SK-N-SH (cell line): ENCODE data around the gene PIANP. TPM values are rescaled to one million over a fixed set of nuclear protein-coding genes. Genes with fewer than 3 reads are reported as not detected.

Experiments used
- CTCF ChIA-PET: fragments of 300-600, 350-600 bp; formaldehyde crosslinking; extraction: SDS; loops from one replicate; lab custom pipeline; 2021; lab: Yijun Ruan, JAX
- POLR2A ChIA-PET: fragments of 350-600 bp; sonication (Branson Sonifier 250); formaldehyde crosslinking; extraction: SDS; loops from one replicate; lab custom pipeline; 2020; ENCODE audit warnings: antibody characterized with exemption, inconsistent platforms; lab: Yijun Ruan, JAX
- DNase-seq: peaks from one replicate; pipeline ENCODE4 v3.0.0; 2012
- H2AFZ ChIP-seq: fragments of 200-600 bp; sonication (generic); 2 replicates; pipeline ENCODE4 v1.8.1; 2016; ENCODE audit warnings: antibody characterized with exemption, mild to moderate bottlenecking, low read depth
- H3F3A ChIP-seq: fragments of 200-600 bp; sonication (generic); replicated peaks from 2 replicates; pipeline ENCODE3; 2016; ENCODE audit warnings: antibody characterized with exemption, mild to moderate bottlenecking; ENCODE audit not compliant: insufficient read depth
- H3K27ac ChIP-seq, 2 experiments: fragments of 200-500 bp in 1 of 2; fragments of 200-600 bp in 1 of 2; sonication (Bioruptor generic) in 1 of 2; sonication (generic), shearing (Covaris generic) in 1 of 2; 2 replicates each; pipeline versions ENCODE4 v1.5.1 to v1.6.1; 2014 to 2016; ENCODE audit warnings: low read depth in 2 of 2, inconsistent platforms in 1 of 2, low read length in 1 of 2, mild to moderate bottlenecking in 1 of 2, mixed read lengths in 1 of 2
- H3K27me3 ChIP-seq: fragments of 200-600 bp; sonication (generic), shearing (Covaris generic); 2 replicates; pipeline ENCODE4 v1.6.1; 2016; ENCODE audit warnings: mixed run types; ENCODE audit not compliant: insufficient read depth
- H3K36me3 ChIP-seq, 2 experiments: fragments of 200-500 bp in 1 of 2; fragments of 200-600 bp in 1 of 2; sonication (Bioruptor generic) in 1 of 2; sonication (generic) in 1 of 2; replicated peaks in 1 of 2; 2 replicates each; pipeline versions ENCODE3 to v1.5.1; 2014 to 2016; ENCODE audit warnings: low read length in 1 of 2, mild to moderate bottlenecking in 1 of 2; ENCODE audit not compliant: insufficient read depth in 2 of 2, control insufficient read depth in 1 of 2
- H3K4me1 ChIP-seq, 2 experiments: fragments of 200-500 bp in 1 of 2; fragments of 200-600 bp in 1 of 2; sonication (Bioruptor generic) in 1 of 2; sonication (generic), shearing (Covaris generic) in 1 of 2; 2 replicates each; pipeline versions ENCODE4 v1.5.1 to v1.6.1; 2014 to 2016; ENCODE audit warnings: low read depth in 1 of 2, low read length in 1 of 2, mixed run types in 1 of 2; ENCODE audit not compliant: insufficient read depth in 2 of 2, control insufficient read depth in 1 of 2
- H3K4me2 ChIP-seq: fragments of 200-600 bp; sonication (generic), shearing (Covaris generic); 2 replicates; pipeline ENCODE4 v1.6.1; 2017; ENCODE audit warnings: mixed run types
- H3K4me3 ChIP-seq, 2 experiments: fragments of 200-500 bp in 1 of 2; fragments of 200-600 bp in 1 of 2; sonication (Bioruptor generic) in 1 of 2; sonication (generic), shearing (Covaris generic) in 1 of 2; 2 replicates each; pipeline versions ENCODE4 v1.5.1 to v1.8.1; 2014 to 2016; ENCODE audit warnings: low read depth in 2 of 2, inconsistent platforms in 1 of 2, low read length in 1 of 2, mild to moderate bottlenecking in 1 of 2, mixed read lengths in 1 of 2, moderate library complexity in 1 of 2
- H3K79me2 ChIP-seq: fragments of 200-600 bp; sonication (generic); 2 replicates; pipeline ENCODE4 v1.8.1; 2017; ENCODE audit warnings: mild to moderate bottlenecking; ENCODE audit not compliant: insufficient read depth
- H3K9ac ChIP-seq: fragments of 200-600 bp; sonication (generic); 2 replicates; pipeline ENCODE4 v1.6.1; 2017; ENCODE audit warnings: mixed run types
- H3K9me2 ChIP-seq: fragments of 200-600 bp; sonication (generic); 2 replicates; pipeline ENCODE4 v1.6.1; 2017; ENCODE audit warnings: mixed run types
- H3K9me3 ChIP-seq: fragments of 200-600 bp; sonication (generic); 2 replicates; pipeline ENCODE4 v1.6.1; 2017; ENCODE audit warnings: mixed run types, mild to moderate bottlenecking, moderate library complexity
- H4K20me1 ChIP-seq: fragments of 200-600 bp; sonication (generic); 2 replicates; pipeline ENCODE4 v1.6.1; 2017; ENCODE audit warnings: mild to moderate bottlenecking, mixed run types; ENCODE audit not compliant: insufficient read depth
- ELF1 ChIP-seq: IDR thresholded peaks from 2 replicates; pipeline ENCODE4 v1.4.0; 2012
- EP300 ChIP-seq, 2 experiments: IDR thresholded peaks; 2 replicates each; pipeline versions ENCODE4 v1.4.0 to v1.6.1; 2012; ENCODE audit warnings: borderline replicate concordance in 1 of 2, low read depth in 1 of 2, low read length in 1 of 2
- FOSL2 ChIP-seq: IDR thresholded peaks from 2 replicates; pipeline ENCODE4 v1.4.0; 2012; ENCODE audit warnings: low read depth, mild to moderate bottlenecking, moderate library complexity, borderline replicate concordance
- FOXM1 ChIP-seq: IDR thresholded peaks from 2 replicates; pipeline ENCODE4 v1.4.0; 2012; ENCODE audit warnings: low read depth, mild to moderate bottlenecking
- GATA2 ChIP-seq: sonication (generic); formaldehyde crosslinking; IDR thresholded peaks from 2 replicates; pipeline ENCODE4 v1.5.0; 2020; ENCODE audit warnings: mild to moderate bottlenecking, missing genetic modification reagents
- MEF2A ChIP-seq: IDR thresholded peaks from 2 replicates; pipeline ENCODE4 v1.4.0; 2012; ENCODE audit warnings: low read depth, borderline replicate concordance
- MXI1 ChIP-seq: IDR thresholded peaks from 2 replicates; pipeline ENCODE4 v1.6.1; 2012; ENCODE audit warnings: mild to moderate bottlenecking, low read depth, low read length, improper control_type of control experiment
- NFIC ChIP-seq: IDR thresholded peaks from 2 replicates; pipeline ENCODE4 v1.4.0; 2012; ENCODE audit warnings: borderline replicate concordance
- NRF1 ChIP-seq: IDR thresholded peaks from 2 replicates; pipeline ENCODE4 v1.6.1; 2012; ENCODE audit warnings: low read depth, mild to moderate bottlenecking, low read length
- RCOR1 ChIP-seq: fragments of 150-350 bp; IDR thresholded peaks from 2 replicates; pipeline ENCODE4 v1.6.1; 2017; ENCODE audit warnings: antibody characterized with exemption, low read length
- SIN3A ChIP-seq: IDR thresholded peaks from 2 replicates; pipeline ENCODE4 v1.6.1; 2012; ENCODE audit warnings: low read depth, mild to moderate bottlenecking, low read length, moderate library complexity, borderline replicate concordance
- SMC3 ChIP-seq: IDR thresholded peaks from 2 replicates; pipeline ENCODE4 v1.6.1; 2012; ENCODE audit warnings: low read depth, low read length, improper control_type of control experiment
- WGBS: methylation state at CpG from one replicate; pipeline ENCODE4 v1.1.6; 2017; ENCODE audit warnings: low lambda C conversion rate; 5-methylcytosine and 5-hydroxymethylcytosine counted together
- polyA plus RNA-seq, 3 experiments: library from polyadenylated mRNA; depleted of rRNA; stranded (reverse); fragments of >200 nt; gene quantifications; 2 replicates each; pipeline ENCODE4 v1.2.3, GENCODE V29; 2012
- TF ChIP-seq, protein P1 (sequence below): IDR thresholded peaks from 2 replicates; pipeline ENCODE4; 2012
- TF ChIP-seq, protein P2 (sequence below): IDR thresholded peaks from 2 replicates; pipeline ENCODE4 v1.4.0; 2012; ENCODE audit warnings: low read depth, borderline replicate concordance
- TF ChIP-seq, protein P3 (sequence below): IDR thresholded peaks from 2 replicates; pipeline ENCODE4 v1.4.0; 2012; ENCODE audit warnings: low read depth, borderline replicate concordance
- TF ChIP-seq, protein P4 (sequence below): fragments of 150-350 bp; IDR thresholded peaks from 2 replicates; pipeline ENCODE4 v1.6.1; 2017; ENCODE audit warnings: antibody characterized with exemption, low read length, low read depth, borderline replicate concordance

The PIANP gene
- polyA plus RNA-seq, 1 of the 3 experiments (the other 2 are of a cell fraction): 9.9 TPM

DNA sequence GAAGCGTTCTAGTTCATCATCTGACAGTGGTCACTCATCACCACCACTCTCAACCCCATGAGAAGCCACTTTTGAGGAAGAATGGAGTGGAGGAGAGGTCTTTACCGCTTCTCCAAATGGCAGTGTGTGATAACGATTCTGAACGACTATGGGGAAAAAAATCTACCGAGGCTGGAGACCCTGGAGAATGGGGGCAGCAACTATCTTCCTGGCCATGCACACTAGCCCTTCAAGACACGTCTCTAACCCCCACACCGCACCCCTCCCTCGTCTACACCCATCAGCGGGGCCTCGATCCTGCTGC, 38.1 kb downstream of the PIANP start:
- WGBS: 3% methylated on average over 10 of the region's 10 CpGs
- peaks cover 51% of the 10 kb centered on the region for H3K79me2 ChIP-seq
- no peaks in the 10 kb centered on the region for H3K27me3 ChIP-seq
- peak overlapping the region; percentile 79 for H3K4me2 ChIP-seq
- TF ChIP-seq, protein P1, sequence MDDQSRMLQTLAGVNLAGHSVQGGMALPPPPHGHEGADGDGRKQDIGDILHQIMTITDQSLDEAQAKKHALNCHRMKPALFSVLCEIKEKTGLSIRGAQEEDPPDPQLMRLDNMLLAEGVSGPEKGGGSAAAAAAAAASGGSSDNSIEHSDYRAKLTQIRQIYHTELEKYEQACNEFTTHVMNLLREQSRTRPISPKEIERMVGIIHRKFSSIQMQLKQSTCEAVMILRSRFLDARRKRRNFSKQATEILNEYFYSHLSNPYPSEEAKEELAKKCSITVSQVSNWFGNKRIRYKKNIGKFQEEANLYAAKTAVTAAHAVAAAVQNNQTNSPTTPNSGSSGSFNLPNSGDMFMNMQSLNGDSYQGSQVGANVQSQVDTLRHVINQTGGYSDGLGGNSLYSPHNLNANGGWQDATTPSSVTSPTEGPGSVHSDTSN: no peak
- no peak for TF ChIP-seq RCOR1
- TF ChIP-seq EP300 (IDR thresholded peaks at IDR 0.05; ENCODE audit: borderline replicate concordance in 1 of 2, low read depth in 1 of 2, low read length in 1 of 2): 0 out of 4 replicates have a peak, but pooled peaks of 1 of the 2 experiments have one; percentile 4
- TF ChIP-seq, all 33 proteins: peak for 1
- no peaks in the 10 kb centered on the region for H3K9me3 ChIP-seq
- ChIA-PET CTCF (interaction anchor here (1.0 to 1.8 kb wide), 2 partner anchors 45 to 173 kb away, joined by 4 to 7 read pairs; no protein-coding TSS in a partner anchor), POLR2A (no interaction called here)
- peak overlapping the region; percentile 72 for H2AFZ ChIP-seq
- no peaks in the 10 kb centered on the region for H3K9me2 ChIP-seq
- H3K9ac ChIP-seq: peak overlapping the region; percentile 85
- H3F3A ChIP-seq: peaks cover 26% of the 10 kb centered on the region
- peak overlapping the region; percentile 67 to 79 for H3K27ac ChIP-seq
- H3K4me3 ChIP-seq: peak overlapping the region; percentile 74 to 93
- peaks cover 6 to 18% of the 10 kb centered on the region in 2 experiments for H3K36me3 ChIP-seq
- DNase-seq: peak; percentile 88
- peaks cover 4% of the 10 kb centered on the region in 2 experiments; a peak in 3 of 4 replicates for H3K4me1 ChIP-seq
- no peaks in the 10 kb centered on the region for H4K20me1 ChIP-seq

DNA sequence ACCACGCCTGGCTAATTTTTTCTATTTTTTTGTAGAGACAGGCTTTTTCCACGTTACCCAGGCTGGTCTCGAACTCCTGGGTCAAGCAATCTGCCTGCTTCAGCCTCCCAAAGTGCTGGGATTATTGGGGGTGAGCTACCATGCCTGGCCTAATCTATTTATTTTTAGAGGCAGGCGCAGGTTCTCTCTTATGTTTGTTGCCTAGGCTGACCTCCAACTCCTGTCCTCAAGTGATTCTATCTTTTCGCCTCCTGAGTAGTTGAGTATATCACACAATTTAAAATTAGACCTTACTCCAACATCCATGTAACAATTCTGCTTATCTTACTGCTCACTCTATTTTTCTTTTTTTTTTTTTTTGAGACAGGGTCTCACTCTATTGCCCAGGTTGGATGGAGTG, 46.6 kb downstream of the PIANP start:
- POLR2A ChIA-PET: no interaction called here
- WGBS: 97% methylated on average over 5 of the region's 5 CpGs
- no peak overlapping the region for H3K27ac ChIP-seq
- no peak for DNase-seq
- no peaks in the 10 kb centered on the region for H3K27me3 ChIP-seq
- no peak for TF ChIP-seq ELF1
- TF ChIP-seq, protein P2, sequence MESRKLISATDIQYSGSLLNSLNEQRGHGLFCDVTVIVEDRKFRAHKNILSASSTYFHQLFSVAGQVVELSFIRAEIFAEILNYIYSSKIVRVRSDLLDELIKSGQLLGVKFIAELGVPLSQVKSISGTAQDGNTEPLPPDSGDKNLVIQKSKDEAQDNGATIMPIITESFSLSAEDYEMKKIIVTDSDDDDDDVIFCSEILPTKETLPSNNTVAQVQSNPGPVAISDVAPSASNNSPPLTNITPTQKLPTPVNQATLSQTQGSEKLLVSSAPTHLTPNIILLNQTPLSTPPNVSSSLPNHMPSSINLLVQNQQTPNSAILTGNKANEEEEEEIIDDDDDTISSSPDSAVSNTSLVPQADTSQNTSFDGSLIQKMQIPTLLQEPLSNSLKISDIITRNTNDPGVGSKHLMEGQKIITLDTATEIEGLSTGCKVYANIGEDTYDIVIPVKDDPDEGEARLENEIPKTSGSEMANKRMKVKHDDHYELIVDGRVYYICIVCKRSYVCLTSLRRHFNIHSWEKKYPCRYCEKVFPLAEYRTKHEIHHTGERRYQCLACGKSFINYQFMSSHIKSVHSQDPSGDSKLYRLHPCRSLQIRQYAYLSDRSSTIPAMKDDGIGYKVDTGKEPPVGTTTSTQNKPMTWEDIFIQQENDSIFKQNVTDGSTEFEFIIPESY: no peak
- TF ChIP-seq FOXM1: no peak
- TF ChIP-seq, protein P3, sequence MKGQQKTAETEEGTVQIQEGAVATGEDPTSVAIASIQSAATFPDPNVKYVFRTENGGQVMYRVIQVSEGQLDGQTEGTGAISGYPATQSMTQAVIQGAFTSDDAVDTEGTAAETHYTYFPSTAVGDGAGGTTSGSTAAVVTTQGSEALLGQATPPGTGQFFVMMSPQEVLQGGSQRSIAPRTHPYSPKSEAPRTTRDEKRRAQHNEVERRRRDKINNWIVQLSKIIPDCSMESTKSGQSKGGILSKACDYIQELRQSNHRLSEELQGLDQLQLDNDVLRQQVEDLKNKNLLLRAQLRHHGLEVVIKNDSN: no peak
- TF ChIP-seq NFIC: no peak
- TF ChIP-seq, protein P1: no peak
- TF ChIP-seq MEF2A: no peak
- TF ChIP-seq, protein P4, sequence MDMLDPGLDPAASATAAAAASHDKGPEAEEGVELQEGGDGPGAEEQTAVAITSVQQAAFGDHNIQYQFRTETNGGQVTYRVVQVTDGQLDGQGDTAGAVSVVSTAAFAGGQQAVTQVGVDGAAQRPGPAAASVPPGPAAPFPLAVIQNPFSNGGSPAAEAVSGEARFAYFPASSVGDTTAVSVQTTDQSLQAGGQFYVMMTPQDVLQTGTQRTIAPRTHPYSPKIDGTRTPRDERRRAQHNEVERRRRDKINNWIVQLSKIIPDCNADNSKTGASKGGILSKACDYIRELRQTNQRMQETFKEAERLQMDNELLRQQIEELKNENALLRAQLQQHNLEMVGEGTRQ: no peak
- no peak for TF ChIP-seq NRF1
- TF ChIP-seq EP300 (IDR thresholded peaks at IDR 0.05; ENCODE audit: borderline replicate concordance in 1 of 2, low read depth in 1 of 2, low read length in 1 of 2): no peak
- TF ChIP-seq FOSL2: no peak
- TF ChIP-seq GATA2 (CRISPR knock-in tag): no peak
- no peak for TF ChIP-seq SIN3A
- TF ChIP-seq MXI1: no peak
- TF ChIP-seq SMC3: no peak
- no peak overlapping the region for H2AFZ ChIP-seq
- peaks cover 17% of the 10 kb centered on the region; the same call in 1 of the 2 replicates for H3K79me2 ChIP-seq
- H3K4me1 ChIP-seq: no peaks in the 10 kb centered on the region
- no peak overlapping the region for H3K9ac ChIP-seq
- no peaks in the 10 kb centered on the region for H4K20me1 ChIP-seq
- H3K4me3 ChIP-seq: no peak overlapping the region
- H3K4me2 ChIP-seq: no peak overlapping the region
- no peaks in the 10 kb centered on the region for H3K9me2 ChIP-seq
- CTCF ChIA-PET: interaction anchor here (0.7 kb wide), 1 partner anchor 99 kb away, joined by 3 read pairs; the partner anchor contains the start of gene MLF2
- H3K9me3 ChIP-seq: no peaks in the 10 kb centered on the region
- peaks cover 20 to 46% of the 10 kb centered on the region in 2 experiments for H3K36me3 ChIP-seq
- no peaks in the 10 kb centered on the region for H3F3A ChIP-seq
